Measurements from ENCODE around the gene NCOR1. TPM values are rescaled to one million over a fixed set of nuclear protein-coding genes. Genes with fewer than 3 reads are reported as not detected.

Gene NCOR1
- total RNA-seq, 1 experiment from 2014 or later: 171 TPM

- no peak overlapping the region for H3K27ac ChIP-seq
- CTCF ChIA-PET: no interaction called here
Measured at GRCh38 chr17:16083223-16083622, 132.1 kb downstream of the NCOR1 start.

GRCh38 chr17:16081507-16082087, 133.7 kb downstream of the NCOR1 start:
- ChIA-PET CTCF (no interaction called here), POLR2A (ENCODE audit: unreplicated experiment) (interaction anchor here (0.6 kb wide), 2 partner anchors 89 to 896 kb away, joined by 3 to 6 read pairs; no protein-coding TSS in a partner anchor)
- no peak for DNase-seq
- Histone ChIP-seq H3K79me2 (ENCODE audit: low read depth) (no peaks in the 10 kb centered on the region), H4K20me1 (ENCODE audit: insufficient read depth) (no peaks in the 10 kb centered on the region), H2AFZ (no peak overlapping the region), H3K27me3 (ENCODE audit: insufficient read depth, low read depth) (no peaks in the 10 kb centered on the region), H3K4me1 (replicated peaks; ENCODE audit: insufficient read depth) (no peaks in the 10 kb centered on the region), H3K27ac (no peak overlapping the region), H3K4me2 (no peak overlapping the region), H3K4me3 (no peak overlapping the region), H3K9me2 (ENCODE audit: insufficient read depth) (no peaks in the 10 kb centered on the region), H3K9me3 (ENCODE audit: insufficient read depth, low read depth) (no peaks in the 10 kb centered on the region), H3F3A (ENCODE audit: insufficient read depth, low read depth) (peaks cover 4% of the 10 kb centered on the region; the same call in 1 of the 2 replicates), H3K36me3 (ENCODE audit: low read depth) (peaks cover 12% of the 10 kb centered on the region; the same call in 1 of the 2 replicates)
- TF ChIP-seq EZH2 (IDR thresholded peaks at IDR 0.05; ENCODE audit: low read depth): no peak
- intact Hi-C loops (cut with micrococcal nuclease; ENCODE audit: unreplicated experiment): no loop called here
- BruUV-seq (replicated peaks): no TSS peak

More at GRCh38 chr17:16083223-16083622, 132.1 kb downstream of the NCOR1 start:
- TF ChIP-seq CTCF (conservative IDR thresholded peaks at IDR 0.05) (no peak), EZH2 (IDR thresholded peaks at IDR 0.05; ENCODE audit: low read depth) (no peak)
- Histone ChIP-seq H3K9me3 (ENCODE audit: insufficient read depth, low read depth) (no peaks in the 10 kb centered on the region), H3F3A (ENCODE audit: insufficient read depth, low read depth) (peaks cover 6% of the 10 kb centered on the region; the same call in 1 of the 2 replicates), H3K36me3 (ENCODE audit: low read depth) (peaks cover 10% of the 10 kb centered on the region; the same call in 1 of the 2 replicates), H3K4me1 (replicated peaks; ENCODE audit: insufficient read depth) (no peaks in the 10 kb centered on the region), H3K79me2 (ENCODE audit: low read depth) (no peaks in the 10 kb centered on the region), H3K4me3 (no peak overlapping the region), H3K9me2 (ENCODE audit: insufficient read depth) (no peaks in the 10 kb centered on the region), H4K20me1 (ENCODE audit: insufficient read depth) (no peaks in the 10 kb centered on the region), H2AFZ (no peak overlapping the region), H3K4me2 (no peak overlapping the region), H3K27me3 (ENCODE audit: insufficient read depth, low read depth) (no peaks in the 10 kb centered on the region)
- DNase-seq: no peak
- BruUV-seq (replicated peaks): no TSS peak
- intact Hi-C loops (cut with micrococcal nuclease; ENCODE audit: unreplicated experiment): no loop called here
- POLR2A ChIA-PET (ENCODE audit: unreplicated experiment): no interaction called here

DNA sequence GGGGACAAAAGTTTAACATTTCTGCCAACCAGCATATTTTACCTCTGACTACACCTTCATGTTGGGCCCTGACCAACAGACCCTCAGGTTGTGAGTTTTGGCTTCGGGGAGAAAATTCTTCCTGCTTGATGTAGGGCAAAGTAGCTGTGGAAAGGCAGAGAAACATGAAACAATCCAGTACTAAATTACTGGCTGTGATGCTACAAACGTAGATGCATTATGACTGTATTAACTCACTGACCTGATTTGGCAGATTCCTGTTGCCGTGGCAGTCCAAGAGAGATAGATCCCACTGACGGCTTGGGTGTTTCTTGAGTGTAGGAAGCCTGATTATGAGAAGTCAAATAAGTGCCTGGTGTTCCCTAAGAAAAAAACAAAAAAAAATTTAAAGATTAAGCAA, 135.0 kb downstream of the NCOR1 start:
- DNase-seq: no peak
- no peaks in the 10 kb centered on the region for H3K9me3 ChIP-seq (ENCODE audit: insufficient read depth, low read depth)
- no peak overlapping the region for H3K27ac ChIP-seq
- H3K4me3 ChIP-seq: no peak overlapping the region
- H3K79me2 ChIP-seq (ENCODE audit: low read depth): no peaks in the 10 kb centered on the region
- POLR2A ChIA-PET (ENCODE audit: unreplicated experiment): no interaction called here
- no TSS peak for BruUV-seq (replicated peaks)
- TF ChIP-seq EZH2 (IDR thresholded peaks at IDR 0.05; ENCODE audit: low read depth): no peak
- no peak for TF ChIP-seq CTCF (conservative IDR thresholded peaks at IDR 0.05)
- H3K9me2 ChIP-seq (ENCODE audit: insufficient read depth): no peaks in the 10 kb centered on the region
- H3K4me2 ChIP-seq: no peak overlapping the region
- H3K4me1 ChIP-seq (replicated peaks; ENCODE audit: insufficient read depth): no peaks in the 10 kb centered on the region
- peaks cover 15% of the 10 kb centered on the region; the same call in 1 of the 2 replicates for H3K36me3 ChIP-seq (ENCODE audit: low read depth)
- H3K27me3 ChIP-seq (ENCODE audit: insufficient read depth, low read depth): no peaks in the 10 kb centered on the region
- no peaks in the 10 kb centered on the region for H4K20me1 ChIP-seq (ENCODE audit: insufficient read depth)
- no peaks in the 10 kb centered on the region for H3F3A ChIP-seq (ENCODE audit: insufficient read depth, low read depth)
- CTCF ChIA-PET: no interaction called here
- H2AFZ ChIP-seq: no peak overlapping the region
- intact Hi-C loops (cut with micrococcal nuclease; ENCODE audit: unreplicated experiment): no loop called here

- no peak overlapping the region for H3K4me3 ChIP-seq
- H3K79me2 ChIP-seq (ENCODE audit: low read depth): no peaks in the 10 kb centered on the region
- no peak overlapping the region for H3K4me2 ChIP-seq
- H2AFZ ChIP-seq: no peak overlapping the region
- no peaks in the 10 kb centered on the region for H4K20me1 ChIP-seq (ENCODE audit: insufficient read depth)
- CTCF ChIA-PET: no interaction called here
- no peak overlapping the region for H3K27ac ChIP-seq
- H3K9me2 ChIP-seq (ENCODE audit: insufficient read depth): no peaks in the 10 kb centered on the region
- H3K9me3 ChIP-seq (ENCODE audit: insufficient read depth, low read depth): no peaks in the 10 kb centered on the region
- H3K36me3 ChIP-seq (ENCODE audit: low read depth): peaks cover 20% of the 10 kb centered on the region; the same call in 1 of the 2 replicates
- TF ChIP-seq EZH2 (IDR thresholded peaks at IDR 0.05; ENCODE audit: low read depth) (no peak), CTCF (conservative IDR thresholded peaks at IDR 0.05) (no peak)
- H3K4me1 ChIP-seq (replicated peaks; ENCODE audit: insufficient read depth): no peaks in the 10 kb centered on the region
- BruUV-seq (replicated peaks): no TSS peak
- no peaks in the 10 kb centered on the region for H3F3A ChIP-seq (ENCODE audit: insufficient read depth, low read depth)
- no peaks in the 10 kb centered on the region for H3K27me3 ChIP-seq (ENCODE audit: insufficient read depth, low read depth)
- POLR2A ChIA-PET (ENCODE audit: unreplicated experiment): no interaction called here
- DNase-seq: no peak
- intact Hi-C loops (cut with micrococcal nuclease; ENCODE audit: unreplicated experiment): no loop called here
Measured at GRCh38 chr17:16075949-16076348, 139.4 kb downstream of the NCOR1 start.
